Bronchus fibroblast of lung (primary cell): Measurements from ENCODE around the gene TM9SF1. TPM values are rescaled to one million over a fixed set of nuclear protein-coding genes. Genes with fewer than 3 reads are reported as not detected.

Experiments used
- total RNA-seq: library from RNA; depleted of rRNA; stranded (reverse); fragments of >200 nt; gene quantifications from 2 replicates; pipeline ENCODE4 v1.2.3, GENCODE V29; 2015

Gene TM9SF1
- total RNA-seq, 1 donor from 2014 or later = 58.4 TPM

Other genes with a start within 250 kb of the TM9SF1 start
- 52.9 and 53.3 TPM in 2 replicates for gene DHRS4, start 241.7 kb downstream of the TM9SF1 start, total RNA-seq
- gene DHRS4L2, start 206.5 kb downstream of the TM9SF1 start, total RNA-seq = 14.3 and 17.1 TPM in 2 replicates
- gene CARMIL3, start 143.4 kb downstream of the TM9SF1 start, total RNA-seq = under 0.01 TPM in 2 replicates
- not detected in 2 replicates for gene CPNE6, start 123.9 kb downstream of the TM9SF1 start, total RNA-seq
- gene PCK2, start 101.1 kb downstream of the TM9SF1 start, total RNA-seq = 63.3 and 65.6 TPM in 2 replicates
- 42.2 and 43.7 TPM in 2 replicates for gene DCAF11, start 80.7 kb downstream of the TM9SF1 start, total RNA-seq
- 0.59 and 2.9 TPM in 2 replicates for gene NRL, start 80.5 kb downstream of the TM9SF1 start, total RNA-seq
- not detected in 2 replicates for gene FITM1, start 64.8 kb downstream of the TM9SF1 start, total RNA-seq
- 128 and 137 TPM in 2 replicates for gene PSME1, start 59.2 kb downstream of the TM9SF1 start, total RNA-seq
- gene EMC9, start 53.9 kb downstream of the TM9SF1 start, total RNA-seq = 31.4 and 38.4 TPM in 2 replicates
- gene PSME2, start 48.8 kb downstream of the TM9SF1 start, total RNA-seq = 70.1 and 79.7 TPM in 2 replicates
- gene RNF31, start 47.9 kb downstream of the TM9SF1 start, total RNA-seq = 49.9 and 53.7 TPM in 2 replicates
- 36.3 and 39.8 TPM in 2 replicates for gene IRF9, start 34.2 kb downstream of the TM9SF1 start, total RNA-seq
- gene REC8, start 23.4 kb downstream of the TM9SF1 start, total RNA-seq = 54.3 and 64.6 TPM in 2 replicates
- 56.5 and 58.6 TPM in 2 replicates for gene IPO4, start 6.6 kb downstream of the TM9SF1 start, total RNA-seq
- 0.17 TPM in 1 of 2 replicates, not detected in the other for gene TSSK4, start 10.3 kb upstream of the TM9SF1 start, total RNA-seq
- gene CHMP4A, start 18.0 kb upstream of the TM9SF1 start, total RNA-seq = 32.4 and 48.6 TPM in 2 replicates
- 18.2 and 19.6 TPM in 2 replicates for gene MDP1, start 20.6 kb upstream of the TM9SF1 start, total RNA-seq
- gene NEDD8, start 36.9 kb upstream of the TM9SF1 start, total RNA-seq = 234 and 246 TPM in 2 replicates
- 53.1 and 54.3 TPM in 2 replicates for gene GMPR2, start 37.5 kb upstream of the TM9SF1 start, total RNA-seq
- gene TINF2, start 47.2 kb upstream of the TM9SF1 start, total RNA-seq = 52.6 and 56.7 TPM in 2 replicates
- gene TGM1, start 67.7 kb upstream of the TM9SF1 start, total RNA-seq = 0.45 and 1.2 TPM in 2 replicates
- gene RABGGTA, start 76.2 kb upstream of the TM9SF1 start, total RNA-seq = 32.1 and 33.9 TPM in 2 replicates
- 27.4 and 28.2 TPM in 2 replicates for gene DHRS1, start 104.3 kb upstream of the TM9SF1 start, total RNA-seq
- 17.2 and 18.5 TPM in 2 replicates for gene NOP9, start 104.4 kb upstream of the TM9SF1 start, total RNA-seq
- gene CIDEB, start 112.5 kb upstream of the TM9SF1 start, total RNA-seq = 1.3 and 1.8 TPM in 2 replicates
- 1.0 and 3.0 TPM in 2 replicates for gene LTB4R2, start 114.7 kb upstream of the TM9SF1 start, total RNA-seq
- 0.84 and 1.0 TPM in 2 replicates for gene LTB4R, start 116.1 kb upstream of the TM9SF1 start, total RNA-seq
- gene ADCY4, start 139.6 kb upstream of the TM9SF1 start, total RNA-seq = 0.15 and 0.17 TPM in 2 replicates
- 0.45 and 0.84 TPM in 2 replicates for gene RIPK3, start 144.6 kb upstream of the TM9SF1 start, total RNA-seq
- 25.4 and 28.4 TPM in 2 replicates for gene NFATC4, start 172.7 kb upstream of the TM9SF1 start, total RNA-seq
- 7.9 and 9.6 TPM in 2 replicates for gene NYNRIN, start 203.6 kb upstream of the TM9SF1 start, total RNA-seq
- 0.34 and 0.74 TPM in 2 replicates for gene CBLN3, start 234.2 kb upstream of the TM9SF1 start, total RNA-seq
- gene KHNYN, start 234.5 kb upstream of the TM9SF1 start, total RNA-seq = 23.9 and 27.1 TPM in 2 replicates
- gene SDR39U1, start 247.3 kb upstream of the TM9SF1 start, total RNA-seq = 18.8 and 24.2 TPM in 2 replicates